Measurements from ENCODE around the gene MLNR. TPM values are rescaled to one million over a fixed set of nuclear protein-coding genes. Genes with fewer than 3 reads are reported as not detected.

The MLNR gene
- total RNA-seq, 1 experiment from 2014 or later, result not detected

DNA sequence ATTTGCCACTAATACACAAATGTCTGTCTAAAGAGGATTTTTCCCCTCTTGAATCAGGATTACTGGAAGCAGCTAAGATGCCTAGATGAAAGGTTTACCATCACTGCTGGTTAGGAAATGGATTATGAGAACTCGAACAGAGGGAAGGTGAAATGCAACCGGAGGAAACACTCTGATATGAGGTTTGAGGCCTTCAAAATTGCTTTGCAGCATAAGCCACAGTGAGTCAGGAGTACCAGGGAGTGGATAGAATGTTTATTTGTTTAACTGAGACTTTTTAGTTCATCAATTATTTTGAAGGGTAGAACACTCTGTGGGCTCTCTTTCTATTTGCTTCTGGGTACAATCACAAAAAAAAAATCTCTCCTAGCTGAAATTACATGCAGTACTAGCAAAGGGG is 45.7 kb downstream of the MLNR start (continued):
- TF ChIP-seq AFF4 (CRISPR knock-in tag; IDR thresholded peaks at IDR 0.05; ENCODE audit: borderline replicate concordance) (no peak), EMX1 (CRISPR knock-in tag; IDR thresholded peaks at IDR 0.05) (no peak), ZNF263 (CRISPR knock-in tag; IDR thresholded peaks at IDR 0.05; ENCODE audit: low read depth) (no peak), SMAD4 (CRISPR knock-in tag; IDR thresholded peaks at IDR 0.05) (no peak)

DNA sequence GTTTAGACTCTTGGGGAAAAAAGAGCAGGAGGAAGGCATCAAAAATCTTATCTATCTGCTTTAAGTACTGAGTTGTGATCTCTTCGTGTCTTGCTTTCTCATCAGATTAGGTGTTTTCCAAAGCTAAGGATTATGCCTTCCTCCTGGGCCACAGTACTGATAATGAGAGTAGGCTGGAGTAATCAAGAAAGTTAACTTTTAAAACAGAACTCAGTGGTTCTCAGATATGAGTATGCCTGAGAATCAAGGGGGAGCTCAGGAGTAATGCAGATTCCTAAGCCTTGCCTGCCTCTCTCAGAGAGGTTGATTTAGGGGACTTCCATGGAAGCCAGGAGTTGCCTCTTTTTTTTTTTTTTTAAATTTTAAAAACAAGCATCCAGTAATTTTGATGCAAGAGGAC is 51.1 kb downstream of the MLNR start:
- ATAC-seq (no peak), DNase-seq (ENCODE audit: low spot score) (no peak)
- Mint-ChIP-seq H3K27ac (no peak overlapping the region), H3K4me3 (no peak overlapping the region), H3K27me3 (ENCODE audit: low read depth) (no peaks in the 10 kb centered on the region), H3K36me3 (no peaks in the 10 kb centered on the region), H3K4me1 (no peaks in the 10 kb centered on the region), H3K9me3 (no peaks in the 10 kb centered on the region)
- CTCF ChIA-PET, result interaction anchor here (0.7 to 3.0 kb wide), 2 partner anchors 9 to 386 kb away, joined by 3 to 22 read pairs; no protein-coding TSS in a partner anchor
- POLR2A ChIA-PET, result no interaction called here
- no peak for TF ChIP-seq FOXP1 (CRISPR knock-in tag; IDR thresholded peaks at IDR 0.05; ENCODE audit: borderline replicate concordance)
- TF ChIP-seq RELA (CRISPR knock-in tag; IDR thresholded peaks at IDR 0.05; ENCODE audit: borderline replicate concordance), result no peak
- TF ChIP-seq NFATC4 (CRISPR knock-in tag; IDR thresholded peaks at IDR 0.05), result no peak
- TF ChIP-seq ZNF425 (CRISPR knock-in tag; conservative IDR thresholded peaks at IDR 0.05), result no peak
- no peak for TF ChIP-seq E2F5 (CRISPR knock-in tag; IDR thresholded peaks at IDR 0.05)
- TF ChIP-seq NR3C1 (CRISPR knock-in tag; conservative IDR thresholded peaks at IDR 0.05; ENCODE audit: low read depth), result no peak
- no peak for TF ChIP-seq ZNF138 (CRISPR knock-in tag; conservative IDR thresholded peaks at IDR 0.05)
- TF ChIP-seq CBFB (CRISPR knock-in tag; IDR thresholded peaks at IDR 0.05; ENCODE audit: low read depth), result no peak
- TF ChIP-seq ZMAT4 (CRISPR knock-in tag; IDR thresholded peaks at IDR 0.05), result no peak
- TF ChIP-seq ZNF512 (CRISPR knock-in tag; IDR thresholded peaks at IDR 0.05; ENCODE audit: borderline replicate concordance), result no peak
- TF ChIP-seq IRF2 (CRISPR knock-in tag; IDR thresholded peaks at IDR 0.05; ENCODE audit: borderline replicate concordance, low read depth), result no peak
- TF ChIP-seq GRHL2 (CRISPR knock-in tag; IDR thresholded peaks at IDR 0.05; ENCODE audit: insufficient replicate concordance, severe bottlenecking), result no peak
- TF ChIP-seq, protein P1, sequence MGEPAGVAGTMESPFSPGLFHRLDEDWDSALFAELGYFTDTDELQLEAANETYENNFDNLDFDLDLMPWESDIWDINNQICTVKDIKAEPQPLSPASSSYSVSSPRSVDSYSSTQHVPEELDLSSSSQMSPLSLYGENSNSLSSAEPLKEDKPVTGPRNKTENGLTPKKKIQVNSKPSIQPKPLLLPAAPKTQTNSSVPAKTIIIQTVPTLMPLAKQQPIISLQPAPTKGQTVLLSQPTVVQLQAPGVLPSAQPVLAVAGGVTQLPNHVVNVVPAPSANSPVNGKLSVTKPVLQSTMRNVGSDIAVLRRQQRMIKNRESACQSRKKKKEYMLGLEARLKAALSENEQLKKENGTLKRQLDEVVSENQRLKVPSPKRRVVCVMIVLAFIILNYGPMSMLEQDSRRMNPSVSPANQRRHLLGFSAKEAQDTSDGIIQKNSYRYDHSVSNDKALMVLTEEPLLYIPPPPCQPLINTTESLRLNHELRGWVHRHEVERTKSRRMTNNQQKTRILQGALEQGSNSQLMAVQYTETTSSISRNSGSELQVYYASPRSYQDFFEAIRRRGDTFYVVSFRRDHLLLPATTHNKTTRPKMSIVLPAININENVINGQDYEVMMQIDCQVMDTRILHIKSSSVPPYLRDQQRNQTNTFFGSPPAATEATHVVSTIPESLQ (CRISPR knock-in tag; IDR thresholded peaks at IDR 0.05), result no peak
- no peak for TF ChIP-seq CREM (CRISPR knock-in tag; IDR thresholded peaks at IDR 0.05)
- no peak for TF ChIP-seq ZNF532 (CRISPR knock-in tag; IDR thresholded peaks at IDR 0.05; ENCODE audit: borderline replicate concordance)
